Adrenal gland (tissue), 5 donors: ENCODE data around the gene SERPINC1.

Experiments used
- CTCF ChIP-seq, 6 experiments: fragments of 450-650 bp in 4 of 6; fragments of 200-600 bp in 2 of 6; sonication (generic) in 1 of 6; IDR thresholded peaks; 1 replicate in 5 of 6; 2 replicates in 1 of 6; pipeline versions ENCODE4 v1.5.1 to v1.8.0; 2016 to 2021; ENCODE audit warnings: antibody characterized with exemption in 6 of 6, mild to moderate bottlenecking in 2 of 6, moderate library complexity in 1 of 6
- POLR2A ChIP-seq, 2 donors: fragments of 450-650 bp; IDR thresholded peaks; one replicate each; pipeline ENCODE4 v1.6.1; 2017; ENCODE audit warnings: antibody characterized with exemption in 2 of 2, mild to moderate bottlenecking in 2 of 2, moderate library complexity in 1 of 2
- donor health status: DM: no; HTN: no; CAD: no.

DNA sequence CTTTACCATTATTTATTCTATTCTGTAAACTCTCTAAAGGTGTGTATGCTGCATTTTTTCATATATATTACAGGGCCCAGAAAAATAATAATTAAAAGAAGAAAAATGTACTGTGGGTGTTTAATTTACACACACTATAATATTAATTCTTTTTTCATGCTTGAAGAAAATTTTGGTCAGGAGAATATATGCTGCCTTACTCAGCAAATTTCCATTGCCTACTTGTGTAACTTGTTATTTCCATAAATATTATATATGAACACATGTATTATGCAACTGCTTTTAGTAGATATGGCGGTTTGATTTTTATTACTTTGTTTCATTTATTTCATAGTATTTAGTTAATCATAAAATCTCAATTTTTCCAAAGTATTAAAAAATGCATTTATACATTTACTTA lies 46.4 kb upstream of the SERPINC1 start:
- no peak for TF ChIP-seq CTCF (IDR thresholded peaks at IDR 0.05)
- TF ChIP-seq POLR2A (IDR thresholded peaks at IDR 0.05): no peak
